SH-SY5Y (cell line): ENCODE data around the gene CTBS.

Experiments
- GATA2 ChIP-seq: IDR thresholded peaks from 2 replicates; pipeline ENCODE4 v1.6.1; 2011; ENCODE audit warnings: mild to moderate bottlenecking, low read depth, low read length
- GATA3 ChIP-seq: IDR thresholded peaks from 2 replicates; pipeline ENCODE4 v1.6.1; 2011; ENCODE audit warnings: low read depth, mild to moderate bottlenecking, low read length, moderate library complexity

DNA sequence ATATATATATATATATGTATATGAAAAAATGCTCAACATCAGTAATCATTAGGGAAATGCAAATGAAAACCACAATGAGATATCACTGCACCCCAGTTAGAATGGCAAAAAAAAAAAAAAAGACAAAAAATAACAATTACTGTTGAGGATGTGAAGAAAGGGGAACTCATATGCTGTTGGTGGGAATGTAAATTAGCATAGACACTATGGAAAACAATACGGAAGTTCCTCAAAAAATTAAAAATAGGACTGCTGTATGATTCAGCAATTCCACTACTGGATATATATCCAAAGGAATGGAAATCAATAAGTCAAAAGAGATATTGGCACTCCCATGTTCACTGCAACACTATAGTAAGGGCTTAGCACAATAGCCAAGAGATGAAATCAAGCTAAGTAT is 41.5 kb upstream of the CTBS start:
- TF ChIP-seq GATA2 (no peak), GATA3 (no peak)
